ENCODE data around the gene TTC39C. TPM values are rescaled to one million over a fixed set of nuclear protein-coding genes. Genes with fewer than 3 reads are reported as not detected.

Gene TTC39C
- total and polyA plus RNA-seq, 2 of the 8 experiments (the other 6 are each of a cell fraction or from before 2014, with no cell fraction given): 8.1 to 79.1 TPM

DNA sequence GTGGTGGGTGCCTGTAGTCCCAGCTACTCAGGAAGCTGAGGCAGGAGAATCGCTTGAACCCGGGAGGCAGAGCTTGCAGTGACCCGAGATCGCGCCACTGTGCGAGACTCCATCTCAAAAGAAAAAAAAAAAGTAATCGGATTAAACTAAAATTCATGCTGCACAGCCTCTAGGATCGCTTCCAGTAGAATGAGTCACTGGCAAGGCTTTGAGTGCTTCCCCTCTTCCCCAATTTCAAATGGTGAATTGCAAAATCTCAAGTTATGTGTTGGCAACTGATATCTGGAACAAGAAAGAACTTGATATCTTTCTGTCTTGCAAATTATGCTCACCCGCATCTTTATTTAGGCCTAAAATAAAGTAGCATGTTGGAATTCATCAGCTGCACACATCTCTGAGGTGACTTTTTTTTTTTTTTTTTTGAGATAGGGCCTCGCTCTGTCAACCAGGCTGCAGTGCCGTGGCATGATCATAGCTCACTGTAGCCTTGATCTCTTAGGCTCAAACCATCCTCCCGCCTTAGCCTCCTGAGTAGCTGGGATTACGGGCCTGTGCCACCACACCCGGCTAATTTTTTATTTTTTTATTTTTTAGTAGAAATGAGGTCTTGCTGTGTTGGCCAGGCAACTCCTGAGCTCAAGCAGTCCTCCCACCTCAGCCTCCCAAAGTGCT, 12.7 kb downstream of the TTC39C start:
- Histone ChIP-seq H3K27me3 (replicated peaks in 1 of 4; ENCODE audit: control insufficient read depth in 3 of 4, extremely low read depth in 1 of 4, insufficient read depth in 3 of 4, low read length in 3 of 4) (no peaks in the 10 kb centered on the region), H2AK5ac (ENCODE audit: low read depth, low read length) (no peak overlapping the region), H3K27ac (ENCODE audit: low read depth, low read length) (no peak overlapping the region), H2BK120ac (replicated peaks; ENCODE audit: low read depth, low read length) (no peak overlapping the region), H3K4me2 (ENCODE audit: insufficient read depth in 1 of 2, low read depth in 2 of 2, low read length in 2 of 2) (no peak overlapping the region), H2BK20ac (ENCODE audit: low read length) (no peak overlapping the region), H4K5ac (ENCODE audit: insufficient read length, low read depth, low read length) (no peak overlapping the region), H3K4me3 (ENCODE audit: extremely low read depth in 1 of 4, insufficient read depth in 2 of 4, low read depth in 3 of 4, low read length in 4 of 4) (no peak overlapping the region), H3K9ac (replicated peaks in 1 of 4; ENCODE audit: extremely low read depth in 1 of 4, low read depth in 3 of 4, low read length in 3 of 4) (no peak overlapping the region), H3K4ac (replicated peaks; ENCODE audit: insufficient read length, low read depth, low read length) (no peak overlapping the region), H4K8ac (ENCODE audit: extremely low read depth, insufficient read depth, low read length) (no peak overlapping the region), H2AFZ (ENCODE audit: low read length) (no peak overlapping the region), H3K23ac (ENCODE audit: insufficient read length) (no peak overlapping the region), H3K23me2 (ENCODE audit: low read depth, low read length) (no peaks in the 10 kb centered on the region), H3K36me3 (ENCODE audit: control insufficient read depth in 2 of 4, insufficient read depth in 4 of 4, low read length in 3 of 4) (no peaks in the 10 kb centered on the region), H3K79me1 (ENCODE audit: low read depth, low read length) (peaks cover 4% of the 10 kb centered on the region), H2BK12ac (ENCODE audit: low read depth, low read length) (no peak overlapping the region), H2BK5ac (ENCODE audit: low read depth, low read length) (no peak overlapping the region), H3K18ac (ENCODE audit: extremely low read depth, low read length) (no peak overlapping the region), H4K91ac (replicated peaks; ENCODE audit: insufficient read length, low read length) (no peak overlapping the region), H3K79me2 (ENCODE audit: control insufficient read depth in 1 of 2, insufficient read depth in 2 of 2, low read length in 2 of 2) (peaks cover 0 to 85% of the 10 kb centered on the region in 2 experiments; a peak in 3 of 4 replicates), H3K56ac (replicated peaks; ENCODE audit: insufficient read length, low read depth, low read length) (no peak overlapping the region), H3K4me1 (replicated peaks in 1 of 4; ENCODE audit: control insufficient read depth in 3 of 4, insufficient read depth in 4 of 4, low read length in 3 of 4) (peaks cover 0 to 7% (median 1%) of the 10 kb centered on the region in 4 experiments; a peak in 4 of 7 replicates), H4K20me1 (replicated peaks in 1 of 2; ENCODE audit: control insufficient read depth in 1 of 2, insufficient read depth in 2 of 2, low read length in 2 of 2) (peaks cover 0 to 8% of the 10 kb centered on the region in 2 experiments), H3K14ac (ENCODE audit: insufficient read length) (no peak overlapping the region), H2BK15ac (ENCODE audit: low read length) (no peak overlapping the region), H3K9me3 (ENCODE audit: insufficient read depth in 2 of 2, low read depth in 1 of 2, low read length in 1 of 2) (no peaks in the 10 kb centered on the region)
- no peak for FAIRE-seq
- POLR2A ChIA-PET (ENCODE audit: partially characterized antibody): interaction anchor here (2.9 kb wide), 1 partner anchor 12 kb away, joined by 9 read pairs; the partner anchor contains the start of gene TTC39C
- DNase-seq (ENCODE audit: low read depth in 1 of 2, low spot score in 2 of 2): no peak
- TF ChIP-seq JUN (IDR thresholded peaks at IDR 0.05; ENCODE audit: low read depth, low read length) (no peak), GABPA (IDR thresholded peaks at IDR 0.05; ENCODE audit: borderline replicate concordance, insufficient read depth, low read length) (no peak), SIN3A (conservative IDR thresholded peaks at IDR 0.05 in 1 of 2, IDR thresholded peaks at IDR 0.05 in 1 of 2; ENCODE audit: low read depth in 1 of 2, low read length in 2 of 2) (no peak), CHD2 (IDR thresholded peaks at IDR 0.05; ENCODE audit: low read length) (no peak), BCL11A (IDR thresholded peaks at IDR 0.05; ENCODE audit: low read depth in 2 of 2, low read length in 2 of 2) (no peak), SP1 (IDR thresholded peaks at IDR 0.05; ENCODE audit: low read depth, low read length) (no peak)
- WGBS, 2 experiments (ENCODE audit: extremely low coverage in 1 of 2, insufficient coverage in 1 of 2, insufficient read length in 1 of 2, insufficient replicate concordance in 2 of 2, low coverage in 1 of 2, low lambda C conversion rate in 2 of 2, missing lambda C conversion rate in 1 of 2): 91% methylated on average over 14 of the region's 14 CpGs; no CpG with 5 or more reads in 1 of the 2 experiments
- CTCF ChIA-PET (ENCODE audit: partially characterized antibody): interaction anchor here (0.9 to 1.3 kb wide), 3 partner anchors 10 to 11 kb away, joined by 3 to 4 read pairs (median 4); no protein-coding TSS in a partner anchor

All from H1 (cell line).